GM12865 (cell line): ENCODE measurements around the gene NOXO1.
A peak's percentile ranks its signal among the peaks of the same experiment; 100 is the strongest.

Experiments
- DNase-seq: peaks from one replicate; pipeline ENCODE4 v3.0.0; 2010; ENCODE audit warnings: low read depth
- H3K4me3 ChIP-seq: 2 replicates; pipeline ENCODE4 v1.5.1; 2011; ENCODE audit warnings: mild to moderate bottlenecking, low read depth, low read length, control low read depth
- CTCF ChIP-seq: IDR thresholded peaks from 2 replicates; pipeline ENCODE4 v1.5.1; 2011; ENCODE audit warnings: low read length, control low read depth, low read depth, inconsistent platforms; ENCODE audit not compliant: insufficient read depth; ENCODE audit errors: missing control alignments

The NOXO1 gene

DNA sequence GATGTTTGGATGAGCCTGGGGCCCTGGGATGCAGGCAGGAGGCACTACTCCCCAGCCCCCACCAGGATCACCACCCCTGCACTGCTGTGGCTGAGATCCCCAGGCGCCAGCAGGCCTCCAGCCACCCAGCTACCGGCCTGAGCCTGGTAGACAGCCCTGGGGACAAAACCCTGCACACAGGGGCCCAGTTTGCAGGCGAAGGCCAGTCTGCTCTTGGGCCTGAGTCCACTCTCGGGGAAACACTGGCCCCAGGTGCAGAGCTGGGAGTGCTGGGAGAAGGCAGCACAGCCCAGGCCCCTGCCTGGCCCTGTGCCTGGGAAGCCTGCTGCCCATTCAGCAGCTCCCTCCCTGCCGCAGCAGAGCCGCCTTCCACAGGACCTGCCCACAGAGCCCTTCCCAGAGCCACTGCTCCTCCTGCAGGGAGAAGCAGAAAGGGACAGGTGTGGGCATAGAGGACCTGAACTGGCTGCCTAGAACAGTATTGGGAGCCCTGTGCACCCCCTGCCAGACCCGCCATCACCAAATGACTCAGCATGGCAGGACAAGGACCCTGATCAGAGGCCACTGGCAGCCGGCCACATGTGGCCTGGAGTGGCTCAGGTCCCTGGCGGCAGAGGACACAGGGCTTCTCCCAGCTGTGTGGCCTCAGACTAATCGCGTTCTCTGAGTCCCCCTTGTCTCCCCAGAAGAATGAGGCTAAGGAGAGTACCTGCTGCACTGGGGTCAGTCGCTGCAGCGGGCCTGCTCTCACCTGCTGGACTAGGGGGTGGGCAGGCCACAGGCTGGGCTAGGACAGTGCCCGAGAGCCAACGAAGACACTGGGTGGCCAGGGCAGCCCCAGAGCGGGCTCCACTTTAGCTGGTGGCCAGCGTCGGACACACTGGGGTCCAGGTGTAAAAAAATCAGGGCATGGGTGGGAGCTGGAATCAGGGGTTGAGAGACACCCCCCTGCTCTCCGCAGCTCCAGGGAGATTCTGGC lies 48.9 kb downstream of the NOXO1 start:
- DNase-seq: no peak

GRCh38 chr16:1930338-1930720 lies 50.9 kb downstream of the NOXO1 start:
- DNase-seq: no peak
- H3K4me3 ChIP-seq: no peak overlapping the region
- TF ChIP-seq CTCF: no peak

More for the DNA sequence above, 48.9 kb downstream of the NOXO1 start:
- no peak overlapping the region for H3K4me3 ChIP-seq
- no peak for TF ChIP-seq CTCF

DNA sequence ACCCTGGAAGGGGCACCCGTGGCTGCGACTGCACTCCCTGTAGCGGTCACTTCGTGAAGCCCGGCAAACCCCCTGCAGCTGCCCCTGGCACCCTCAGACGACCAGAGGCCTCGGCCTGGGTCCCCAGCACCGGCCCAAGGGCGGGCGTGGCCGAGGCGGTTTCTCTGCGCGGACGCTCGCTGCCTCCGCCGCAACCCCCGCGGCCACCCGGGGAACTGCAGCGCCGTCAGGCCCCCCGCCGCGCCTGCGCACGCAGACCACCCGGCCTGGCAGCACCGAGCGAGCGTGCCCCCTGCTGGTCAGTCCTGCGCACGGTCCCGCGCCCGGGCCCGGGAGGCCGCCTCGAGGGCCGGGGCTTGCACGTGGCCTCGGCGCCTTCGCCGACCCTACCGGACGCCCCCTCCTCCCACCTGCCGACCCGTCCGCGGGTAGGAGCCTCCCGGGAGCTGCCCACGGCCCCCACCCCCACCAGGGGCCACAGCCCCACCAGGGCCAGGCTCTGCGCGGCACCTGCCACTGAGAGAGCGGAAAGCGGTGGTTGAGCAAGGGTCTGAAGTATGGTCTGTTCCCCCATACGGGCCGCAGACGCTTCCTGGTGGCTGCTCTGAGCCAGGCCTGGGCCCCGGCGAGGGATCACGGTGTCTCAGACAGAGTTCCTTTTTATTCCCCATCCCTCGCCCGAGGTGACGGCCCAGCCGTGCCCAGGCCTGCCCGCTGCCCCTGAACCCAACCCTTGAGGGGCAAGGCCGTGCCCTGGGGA lies 51.5 kb downstream of the NOXO1 start:
- DNase-seq: peak; percentile 92
- TF ChIP-seq CTCF: peak; percentile 89
- peak overlapping the region; percentile 39 for H3K4me3 ChIP-seq

GRCh38 chr16:1929105-1929504 lies 52.2 kb downstream of the NOXO1 start:
- no peak for TF ChIP-seq CTCF
- no peak for DNase-seq
- H3K4me3 ChIP-seq: peak overlapping the region; percentile 39
